HG03103 (cell line): Measurements from ENCODE around the gene RTN3.
"Not testable (repeated sequence)": the region's sequence is repeated elsewhere in the genome, so short reads cannot be mapped to it uniquely, and the experiment has no call there.

Source experiments
- ATAC-seq: cut with Tn5 transposase; IDR thresholded peaks from one replicate; pipeline ENCODE4 v1.9.1; 2021; ENCODE audit warnings: low read depth; ENCODE audit not compliant: unreplicated experiment

RTN3 gene, protein sequence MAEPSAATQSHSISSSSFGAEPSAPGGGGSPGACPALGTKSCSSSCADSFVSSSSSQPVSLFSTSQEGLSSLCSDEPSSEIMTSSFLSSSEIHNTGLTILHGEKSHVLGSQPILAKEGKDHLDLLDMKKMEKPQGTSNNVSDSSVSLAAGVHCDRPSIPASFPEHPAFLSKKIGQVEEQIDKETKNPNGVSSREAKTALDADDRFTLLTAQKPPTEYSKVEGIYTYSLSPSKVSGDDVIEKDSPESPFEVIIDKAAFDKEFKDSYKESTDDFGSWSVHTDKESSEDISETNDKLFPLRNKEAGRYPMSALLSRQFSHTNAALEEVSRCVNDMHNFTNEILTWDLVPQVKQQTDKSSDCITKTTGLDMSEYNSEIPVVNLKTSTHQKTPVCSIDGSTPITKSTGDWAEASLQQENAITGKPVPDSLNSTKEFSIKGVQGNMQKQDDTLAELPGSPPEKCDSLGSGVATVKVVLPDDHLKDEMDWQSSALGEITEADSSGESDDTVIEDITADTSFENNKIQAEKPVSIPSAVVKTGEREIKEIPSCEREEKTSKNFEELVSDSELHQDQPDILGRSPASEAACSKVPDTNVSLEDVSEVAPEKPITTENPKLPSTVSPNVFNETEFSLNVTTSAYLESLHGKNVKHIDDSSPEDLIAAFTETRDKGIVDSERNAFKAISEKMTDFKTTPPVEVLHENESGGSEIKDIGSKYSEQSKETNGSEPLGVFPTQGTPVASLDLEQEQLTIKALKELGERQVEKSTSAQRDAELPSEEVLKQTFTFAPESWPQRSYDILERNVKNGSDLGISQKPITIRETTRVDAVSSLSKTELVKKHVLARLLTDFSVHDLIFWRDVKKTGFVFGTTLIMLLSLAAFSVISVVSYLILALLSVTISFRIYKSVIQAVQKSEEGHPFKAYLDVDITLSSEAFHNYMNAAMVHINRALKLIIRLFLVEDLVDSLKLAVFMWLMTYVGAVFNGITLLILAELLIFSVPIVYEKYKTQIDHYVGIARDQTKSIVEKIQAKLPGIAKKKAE

DNA sequence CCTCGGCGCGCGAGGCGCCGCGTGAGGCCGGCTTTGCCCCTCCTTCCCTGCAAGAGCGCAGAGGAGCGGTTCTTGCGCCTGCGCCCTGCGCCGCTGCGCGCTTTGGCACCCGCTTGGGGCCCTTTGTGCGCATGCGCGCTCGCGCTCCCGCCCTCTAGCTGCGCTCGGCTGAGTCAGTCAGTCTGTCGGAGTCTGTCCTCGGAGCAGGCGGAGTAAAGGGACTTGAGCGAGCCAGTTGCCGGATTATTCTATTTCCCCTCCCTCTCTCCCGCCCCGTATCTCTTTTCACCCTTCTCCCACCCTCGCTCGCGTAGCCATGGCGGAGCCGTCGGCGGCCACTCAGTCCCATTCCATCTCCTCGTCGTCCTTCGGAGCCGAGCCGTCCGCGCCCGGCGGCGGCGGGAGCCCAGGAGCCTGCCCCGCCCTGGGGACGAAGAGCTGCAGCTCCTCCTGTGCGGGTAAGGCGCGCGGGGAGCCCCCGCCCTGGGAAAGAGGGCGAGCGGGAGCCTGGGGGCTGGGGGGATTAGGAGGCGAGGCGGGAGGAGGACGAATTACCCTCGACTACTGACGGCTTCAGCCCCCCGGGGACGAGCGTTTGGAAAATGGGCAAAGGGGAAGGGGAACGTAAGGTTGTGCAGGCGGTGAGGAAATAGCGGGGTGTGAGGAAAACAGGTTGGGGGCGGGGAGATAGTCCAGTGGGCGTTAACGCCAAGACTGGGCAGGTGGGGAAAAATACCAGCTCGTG lies at the start of gene RTN3:
TSS of gene RTN3 (plus strand) at position 180 of the 745 bp plus-strand sequence. CDS start at position 317, 137 bp downstream.
- peak; percentile 82 for ATAC-seq

DNA sequence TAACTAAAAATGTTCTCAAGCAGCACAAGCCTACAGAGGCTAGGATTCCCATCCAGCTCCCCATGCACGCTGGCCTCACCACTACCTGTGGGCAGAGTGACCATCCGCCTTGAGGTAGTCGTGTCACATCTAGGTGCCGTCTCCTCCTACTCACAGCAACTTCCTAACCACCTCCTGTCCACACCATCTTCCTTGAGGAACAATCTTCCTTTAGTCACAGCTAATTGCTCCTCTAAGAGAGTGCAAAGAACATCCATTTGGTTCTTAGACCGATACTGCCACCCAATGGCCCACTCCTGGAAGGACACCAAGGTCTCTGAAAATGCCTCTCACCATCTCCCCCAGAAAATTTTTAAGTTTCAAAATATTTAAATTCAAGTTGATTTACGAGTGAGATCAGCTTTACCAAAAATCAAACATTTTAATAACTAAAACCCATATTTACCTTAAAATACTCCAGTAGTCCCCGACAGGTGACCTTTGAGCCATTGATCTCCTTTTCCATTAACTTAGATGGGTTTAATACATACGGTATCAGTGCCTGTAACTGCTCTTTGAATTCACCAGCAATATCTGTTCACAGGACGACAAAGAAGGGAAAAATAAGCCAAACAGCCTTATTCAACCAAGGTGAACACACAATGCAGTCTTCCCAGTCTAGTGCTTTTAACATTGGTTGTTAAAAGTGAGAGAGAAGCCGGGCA lies 45.4 kb upstream of the RTN3 start:
- ATAC-seq, result no peak

DNA sequence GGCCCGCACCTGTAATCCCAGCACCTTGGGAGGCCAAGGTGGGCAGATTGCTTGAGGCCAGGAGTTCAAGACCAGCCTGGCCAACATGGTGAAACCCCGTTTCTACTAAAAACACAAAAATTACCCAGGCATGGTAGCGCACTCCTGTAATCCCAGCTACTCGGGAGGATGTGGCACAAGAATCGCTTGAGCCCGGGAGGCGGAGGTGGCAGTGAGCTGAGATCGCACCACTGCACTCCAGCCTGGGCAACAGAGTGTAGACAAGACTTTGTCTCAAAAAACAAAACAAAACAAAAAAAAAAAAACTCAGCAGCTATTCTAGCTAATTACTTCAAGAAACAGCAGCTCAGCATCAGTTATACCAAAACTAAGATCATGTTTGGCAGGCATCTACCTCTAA lies 42.9 kb upstream of the RTN3 start:
- not testable (repeated sequence) for ATAC-seq

DNA sequence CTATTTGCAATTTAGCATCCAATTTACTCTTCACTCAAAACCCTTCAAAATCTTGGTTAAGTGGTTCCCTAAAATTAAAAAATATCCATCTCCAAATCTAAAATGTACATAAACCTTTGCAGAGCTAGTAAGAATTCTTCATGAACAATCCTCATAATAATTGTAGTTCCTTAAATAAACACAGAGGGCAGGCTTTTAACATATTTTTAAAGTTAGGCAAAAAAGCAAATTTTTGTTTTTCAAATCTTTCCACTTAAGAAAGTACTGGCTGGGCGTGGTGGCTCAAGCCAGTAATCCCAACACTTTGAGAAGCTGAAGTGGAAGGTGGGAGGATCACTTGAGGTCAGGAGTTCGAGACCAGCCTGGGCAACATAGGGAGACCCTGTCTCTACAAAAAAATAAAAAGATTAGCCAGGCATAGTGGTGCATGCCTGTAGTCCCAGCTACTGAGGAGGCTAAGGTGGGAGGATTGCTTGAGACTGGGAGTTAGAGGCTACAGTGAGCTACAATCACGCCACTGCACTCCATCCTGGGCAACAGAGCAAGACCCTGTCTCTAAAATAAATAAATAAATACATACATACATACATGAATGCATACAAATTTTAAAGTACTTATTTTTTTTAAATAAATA lies 42.0 kb upstream of the RTN3 start:
- no peak for ATAC-seq

DNA sequence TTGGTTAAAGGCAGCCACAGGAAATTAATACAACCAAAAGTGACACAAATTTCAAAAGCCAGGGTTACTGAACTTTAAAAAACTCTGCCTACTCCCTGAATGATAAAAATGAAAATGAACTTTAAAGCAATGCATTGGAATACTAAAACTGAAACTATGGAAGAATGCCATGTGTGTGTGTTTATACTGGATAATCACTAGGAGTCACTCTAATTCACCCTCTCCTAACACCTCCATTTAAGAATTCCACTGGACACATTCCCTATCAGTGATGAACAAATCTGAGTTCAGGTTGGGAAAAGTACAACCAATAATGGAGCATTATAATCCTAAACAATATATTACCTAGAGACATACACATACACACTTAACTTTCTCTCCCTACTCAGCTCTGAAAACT lies 39.6 kb upstream of the RTN3 start:
- no peak for ATAC-seq

DNA sequence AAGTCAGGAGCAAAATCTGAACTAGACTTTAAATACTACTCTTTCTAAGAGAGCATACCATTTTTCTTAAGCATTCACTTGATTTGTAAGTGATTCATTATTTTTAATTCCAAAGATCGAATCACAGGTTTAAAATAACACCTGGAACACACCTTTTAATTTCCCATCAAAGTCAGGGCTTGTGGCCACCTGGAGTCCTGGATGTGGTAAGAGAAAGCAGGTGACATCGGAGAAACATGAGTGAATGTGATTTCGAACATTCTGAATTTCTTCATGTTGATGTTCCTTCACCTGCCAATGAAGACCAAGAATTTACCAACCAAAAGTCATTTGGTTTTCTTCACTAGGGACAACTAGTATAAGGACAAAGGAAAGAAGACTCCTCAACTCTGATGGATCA lies 38.1 kb upstream of the RTN3 start:
- no peak for ATAC-seq

DNA sequence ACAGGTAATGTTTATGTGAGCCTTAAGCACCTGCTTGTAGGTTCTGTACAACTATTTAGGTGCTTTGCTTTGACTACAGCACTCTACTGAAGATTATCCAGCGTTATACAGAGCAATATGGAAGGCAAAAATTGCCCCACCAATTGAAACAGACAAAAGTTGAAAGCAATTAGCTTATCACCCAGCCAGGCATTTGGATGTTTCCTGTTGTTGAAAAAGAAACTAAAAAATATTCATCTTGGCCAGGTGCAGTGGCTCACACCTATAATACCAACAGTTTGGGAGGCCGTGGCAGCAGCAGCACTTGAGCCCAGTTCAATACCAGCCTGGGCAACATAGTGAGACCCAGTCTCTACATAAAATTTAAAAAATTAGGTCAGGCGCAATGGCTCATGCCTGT lies 28.6 kb upstream of the RTN3 start:
- ATAC-seq, result no peak

DNA sequence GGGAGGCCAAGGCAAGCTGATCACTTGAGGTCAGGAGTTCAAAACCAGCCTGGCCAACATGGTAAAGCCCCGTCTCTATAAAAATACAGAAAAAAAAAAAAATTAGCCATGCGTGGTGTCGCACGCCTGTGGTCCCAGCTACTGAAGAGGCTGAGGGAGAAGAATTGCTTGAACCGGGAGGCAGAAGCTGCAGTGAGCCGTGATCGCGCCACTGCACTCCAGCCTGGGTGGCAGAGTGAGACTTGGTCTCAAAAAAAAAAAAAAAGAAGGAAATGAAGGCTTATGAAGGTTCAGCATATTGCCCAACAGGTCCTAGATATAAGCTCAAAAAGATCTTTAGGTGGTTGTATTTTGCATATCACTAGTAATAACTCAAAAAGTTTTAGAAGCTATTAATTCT lies 20.3 kb upstream of the RTN3 start:
- no peak for ATAC-seq

DNA sequence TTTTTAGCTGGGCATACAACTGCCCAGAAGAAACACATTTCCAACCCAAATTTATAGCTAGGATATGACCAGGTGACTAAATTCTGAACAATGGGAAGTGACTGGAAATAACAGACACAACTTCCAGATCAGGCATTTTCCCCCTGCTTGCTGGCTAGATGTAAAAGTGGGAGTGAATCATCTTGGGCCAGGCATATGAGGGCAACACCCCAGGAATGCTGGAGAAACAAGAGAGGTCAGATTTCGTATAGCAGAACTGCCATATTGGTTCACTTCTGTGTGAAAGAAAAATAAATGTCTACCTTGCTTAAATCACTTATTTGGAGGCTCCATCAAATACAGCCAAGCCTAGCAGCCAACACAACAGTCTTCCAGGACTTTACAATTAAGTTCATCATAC lies 17.5 kb upstream of the RTN3 start:
- no peak for ATAC-seq

DNA sequence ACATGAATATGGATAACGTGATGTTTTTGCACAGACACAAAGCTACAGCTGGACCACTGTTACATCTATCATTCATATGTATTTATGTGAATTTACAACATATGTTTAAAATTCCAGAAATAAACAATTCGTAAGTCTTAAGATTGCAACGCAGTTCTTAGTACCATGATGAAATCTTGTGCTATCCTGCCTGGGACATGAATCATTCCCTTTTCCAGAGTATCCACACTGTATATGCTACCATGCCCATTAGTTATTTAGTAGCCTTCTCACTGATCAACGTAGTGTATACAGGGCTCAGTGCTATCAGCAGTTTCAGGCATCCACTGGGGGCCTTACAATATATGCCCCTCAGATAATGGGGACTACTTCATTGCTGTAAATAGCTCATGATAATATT lies 14.4 kb upstream of the RTN3 start:
- ATAC-seq, result no peak

DNA sequence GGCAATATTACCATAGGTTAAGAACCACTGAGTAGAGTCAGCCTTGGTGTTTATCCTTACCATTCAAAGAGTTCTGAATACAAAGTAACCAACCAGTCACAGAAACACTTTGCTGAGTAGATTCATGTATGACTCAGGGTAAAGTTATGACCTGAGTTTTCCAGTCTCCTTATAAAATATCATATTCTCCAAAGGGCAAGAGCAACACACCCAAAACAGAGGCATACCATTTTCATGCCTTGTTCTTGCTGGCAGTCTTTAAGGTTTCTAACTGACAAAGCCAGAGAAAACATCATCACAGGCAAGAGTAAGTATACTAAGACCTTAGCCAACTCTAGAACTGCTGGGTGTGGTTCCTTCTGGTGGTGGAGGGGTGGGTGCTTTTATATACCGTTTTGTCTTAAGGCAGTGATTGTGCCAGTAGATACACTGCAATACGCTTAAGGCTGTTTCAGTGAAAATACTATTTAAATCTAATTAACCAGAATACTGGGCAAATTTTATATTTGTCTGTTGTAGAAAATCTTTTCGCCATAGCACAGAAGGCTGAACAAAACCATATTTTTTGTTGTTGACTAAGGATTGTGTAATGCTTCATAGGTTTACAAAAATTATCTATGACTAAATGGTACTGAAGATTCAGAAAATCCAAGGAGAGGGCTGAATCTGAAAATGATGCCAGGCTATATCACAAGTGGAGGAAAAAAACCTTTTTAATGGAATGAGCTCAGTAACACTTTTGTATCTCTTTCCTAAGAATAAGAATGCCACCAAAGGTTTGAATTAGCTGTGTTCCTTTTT lies 13.1 kb upstream of the RTN3 start:
- no peak for ATAC-seq

DNA sequence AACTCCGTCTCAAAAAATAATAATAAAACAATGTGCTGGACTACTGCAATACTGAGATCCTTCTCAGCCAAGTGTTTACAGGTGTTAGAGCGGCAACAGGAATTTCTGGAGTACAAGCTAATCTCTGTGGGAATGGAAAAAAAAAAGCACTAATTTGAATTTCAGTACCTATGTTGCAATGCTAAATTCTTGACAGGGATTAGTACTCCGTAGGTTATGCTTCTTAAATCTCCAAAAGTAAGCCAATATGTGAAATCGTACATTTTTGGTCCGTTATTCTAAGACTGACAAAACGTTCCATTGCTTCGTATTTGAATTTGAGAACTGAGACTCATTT lies 11.2 kb upstream of the RTN3 start:
- no peak for ATAC-seq

DNA sequence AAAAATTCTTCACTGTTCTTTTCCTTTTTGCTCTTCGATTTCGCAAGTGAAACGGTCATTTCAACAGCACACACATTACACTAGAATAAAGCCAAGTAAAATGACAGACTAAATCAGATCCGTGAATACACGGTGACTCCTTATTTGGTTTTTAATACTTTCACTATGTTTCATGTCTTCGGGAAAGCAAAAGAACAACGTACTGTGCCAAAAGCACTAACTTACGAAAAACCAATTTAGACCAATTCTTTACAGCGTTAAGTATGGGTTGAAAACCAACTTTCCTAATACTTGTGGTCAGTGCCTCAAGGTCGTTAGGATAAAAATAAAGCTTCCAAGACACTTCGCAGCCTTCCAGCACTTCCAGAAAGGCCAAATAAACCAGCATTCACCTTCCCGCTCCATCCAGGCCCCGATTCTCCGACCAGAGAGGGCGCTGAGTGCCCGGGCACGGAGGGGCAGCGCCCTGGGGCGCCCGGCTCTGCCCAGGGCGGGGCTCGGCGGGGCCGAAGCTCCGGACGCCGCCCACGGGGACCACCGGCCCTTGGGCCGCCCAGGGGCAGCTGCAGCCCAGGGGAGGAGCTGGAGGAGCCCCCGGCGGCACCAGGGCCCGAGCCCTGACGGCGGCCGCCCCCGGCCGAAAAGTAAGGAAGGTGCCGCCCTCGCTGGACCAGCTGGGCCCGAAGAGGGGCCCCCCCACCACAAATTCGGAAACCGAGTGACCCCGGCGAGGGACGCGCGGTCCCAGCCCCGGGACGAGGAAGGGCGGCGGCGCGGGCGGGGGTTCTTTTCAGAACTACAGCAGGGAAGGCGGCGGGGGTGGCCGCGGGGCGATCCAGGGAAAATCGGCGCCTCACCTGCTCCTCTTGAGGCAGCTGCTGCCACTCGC lies 10.6 kb upstream of the RTN3 start:
- ATAC-seq, result no peak

DNA sequence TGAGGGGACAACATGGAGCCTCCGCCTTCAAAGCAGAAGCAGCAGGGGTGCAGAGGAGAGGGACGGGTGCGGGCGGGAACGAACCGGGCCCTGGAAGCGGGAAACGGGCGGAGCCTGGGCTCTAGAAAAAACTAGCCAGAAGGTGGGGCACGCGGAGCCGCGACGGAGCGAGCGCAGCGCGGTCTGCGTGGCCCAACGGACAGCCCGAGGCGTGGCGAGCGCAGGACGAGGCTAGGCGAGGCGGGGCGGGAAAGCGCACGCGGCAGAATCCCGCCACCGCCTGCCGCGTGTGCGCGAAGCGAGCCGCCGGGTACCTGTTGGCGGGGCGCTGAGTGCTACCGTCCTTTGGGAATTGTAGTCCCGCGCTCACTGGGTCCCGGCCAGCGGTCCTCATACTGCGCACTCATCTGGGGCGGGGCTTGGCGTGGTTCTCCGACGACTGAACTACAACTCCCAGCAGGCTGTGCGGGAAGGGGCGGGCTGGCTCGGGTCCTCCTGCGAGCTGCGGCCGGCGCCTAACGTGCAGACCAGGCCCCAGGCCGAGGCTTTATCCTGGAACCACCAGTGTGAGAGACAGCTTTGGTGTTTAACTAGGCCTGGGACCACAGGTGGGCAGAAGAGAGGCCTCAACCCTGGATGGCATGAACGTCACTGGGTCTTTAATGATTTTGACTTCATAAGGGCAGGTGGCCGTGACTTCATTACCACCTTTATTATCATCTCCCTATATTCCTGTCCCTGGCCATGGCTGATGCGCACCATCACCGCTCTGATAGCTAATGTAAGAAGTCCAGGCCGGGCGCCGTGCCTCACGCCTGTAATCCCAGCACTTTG lies 9.8 kb upstream of the RTN3 start, which contains the start of gene ATL3:
TSS of gene ATL3 (minus strand) at position 55 of the 834 bp plus-strand sequence. CDS start at position 14, 41 bp downstream.
- peak; percentile 69 for ATAC-seq

DNA sequence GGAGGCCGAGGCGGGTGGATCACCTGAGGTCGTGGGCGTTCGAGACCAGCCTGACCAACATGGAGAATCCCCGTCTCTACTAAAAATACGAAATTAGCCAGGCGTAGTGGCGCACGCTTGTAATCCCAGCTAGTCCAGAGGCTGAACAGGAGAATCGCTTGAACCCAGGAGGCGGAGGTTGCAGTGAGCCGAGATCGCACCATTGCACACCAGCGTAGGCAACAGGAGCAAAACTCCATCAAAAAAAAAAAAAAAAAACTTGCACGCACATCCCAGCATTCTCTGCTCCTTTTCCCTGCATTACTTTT lies 9.2 kb upstream of the RTN3 start:
- no peak for ATAC-seq

DNA sequence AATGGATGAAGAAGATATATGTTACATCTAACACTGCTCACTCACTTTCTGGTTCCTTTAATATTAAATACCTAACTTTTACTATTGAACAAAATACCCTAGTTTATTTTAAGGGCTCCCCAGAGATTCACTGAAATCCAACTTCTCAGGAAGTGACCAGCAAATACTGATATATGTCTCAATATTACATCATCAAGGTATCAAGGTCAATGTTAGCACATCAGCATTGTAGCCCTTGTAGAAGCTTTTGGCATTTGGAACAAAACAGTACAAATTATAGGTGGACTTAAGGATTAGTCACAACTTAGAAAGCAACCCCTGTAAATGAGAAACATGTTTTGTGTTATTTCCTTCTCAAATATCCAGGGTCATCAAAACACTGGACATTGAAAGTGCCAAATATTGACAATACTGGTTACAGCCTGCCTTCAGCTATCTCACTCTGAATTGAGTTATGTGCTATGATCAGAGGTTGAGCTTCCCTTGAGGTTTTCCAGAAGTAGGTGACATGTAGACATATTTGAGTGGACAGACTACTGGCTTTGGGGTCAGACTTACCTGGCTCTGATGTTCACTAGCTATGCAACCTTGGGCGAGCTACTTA lies 8.3 kb upstream of the RTN3 start:
- no peak for ATAC-seq

DNA sequence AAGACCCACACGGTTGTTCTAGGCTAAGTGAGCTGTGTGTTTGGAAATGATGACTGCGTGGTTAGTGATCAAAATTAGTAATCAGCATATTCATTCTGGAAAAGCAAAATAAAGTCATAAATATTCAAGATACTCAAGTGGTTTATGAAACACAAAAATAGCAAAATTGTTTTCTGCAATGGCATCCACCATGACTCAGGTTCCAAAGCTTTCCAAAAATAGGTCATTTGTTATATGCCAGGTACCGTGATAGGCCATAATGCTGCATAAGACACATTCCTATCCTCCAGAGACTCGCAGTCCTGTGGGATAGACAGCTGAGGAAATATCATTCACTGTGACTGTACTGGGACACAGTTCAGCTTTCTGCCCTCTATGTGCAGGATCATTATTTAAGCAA lies 7.7 kb upstream of the RTN3 start:
- ATAC-seq, result no peak
